ENCODE data around the gene ZNF394.

ZNF394 gene

GRCh38 chr7:99447943-99448342 is 52.1 kb downstream of the ZNF394 start:
- DNase-seq: no peak

GRCh38 chr7:99446096-99446495 is 54.0 kb downstream of the ZNF394 start:
- DNase-seq: no peak

Data from kidney glomerular epithelial cell (primary cell).